DMS53 (cell line): ENCODE data around the gene TPM1.

ENCODE experiments used
- DNase-seq: peaks from one replicate; lab custom pipeline; 2025; lab: John Stamatoyannopoulos, UW

The TPM1 gene

GRCh38 chr15:63057468-63058345 is 15.2 kb downstream of the TPM1 start:
- no peak for DNase-seq

- DNase-seq: no peak
These were observed 16.5 kb downstream of the TPM1 start for GRCh38 chr15:63059075-63059474.

- DNase-seq: no peak
These were observed 17.1 kb downstream of the TPM1 start for GRCh38 chr15:63059573-63060216.

- no peak for DNase-seq
These were observed 18.2 kb downstream of the TPM1 start for GRCh38 chr15:63060699-63061098.

GRCh38 chr15:63061975-63062374 is 19.4 kb downstream of the TPM1 start:
- no peak for DNase-seq

GRCh38 chr15:63063164-63063756 is 20.7 kb downstream of the TPM1 start:
- no peak for DNase-seq

- DNase-seq: no peak
These were observed 21.4 kb downstream of the TPM1 start for GRCh38 chr15:63063877-63064409.

- peak; percentile 46 for DNase-seq
These were observed 23.0 kb downstream of the TPM1 start for GRCh38 chr15:63065262-63066221.

GRCh38 chr15:63066272-63066671 is 23.7 kb downstream of the TPM1 start:
- DNase-seq: no peak

- DNase-seq: no peak
These were observed 24.8 kb downstream of the TPM1 start for GRCh38 chr15:63067306-63067705.

GRCh38 chr15:63067976-63068743 is 25.6 kb downstream of the TPM1 start:
- DNase-seq: no peak

- DNase-seq: no peak
These were observed 27.1 kb downstream of the TPM1 start for GRCh38 chr15:63069616-63070090.

- no peak for DNase-seq
These were observed 28.2 kb downstream of the TPM1 start for GRCh38 chr15:63070681-63071129.

- DNase-seq: no peak
These were observed 28.9 kb downstream of the TPM1 start for GRCh38 chr15:63071288-63071909.

GRCh38 chr15:63072023-63072650 is 29.6 kb downstream of the TPM1 start:
- DNase-seq: peak; percentile 45

- DNase-seq: no peak
These were observed 30.3 kb downstream of the TPM1 start for GRCh38 chr15:63072809-63073277.

- no peak for DNase-seq
These were observed 31.1 kb downstream of the TPM1 start for GRCh38 chr15:63073497-63074172.

- DNase-seq: peak; percentile 11
These were observed 32.8 kb downstream of the TPM1 start for GRCh38 chr15:63075015-63075983.
